ENCODE data around the gene CHRDL2. TPM values are rescaled to one million over a fixed set of nuclear protein-coding genes. Genes with fewer than 3 reads are reported as not detected.

CHRDL2 gene
- total RNA-seq, 3 donors from 2014 or later: 4.2 TPM; not detected in 2

GRCh38 chr11:74684661-74685060, 46.6 kb downstream of the CHRDL2 start:
- peaks cover 0 to 13% of the 10 kb centered on the region in 2 donors for H3K4me1 ChIP-seq
- H3K27me3 ChIP-seq: no peaks in the 10 kb centered on the region
- no peaks in the 10 kb centered on the region for H3K9me3 ChIP-seq
- H3K27ac ChIP-seq: no peak overlapping the region
- intact Hi-C loops (cut with DNase I; ENCODE audit: low total_unique reads): no loop called here
- no peaks in the 10 kb centered on the region for H3K36me3 ChIP-seq
- no peak for DNase-seq (ENCODE audit: low spot score in 2 of 2)
- H3K4me3 ChIP-seq: no peak overlapping the region
- no peak for TF ChIP-seq POLR2AphosphoS5 (IDR thresholded peaks at IDR 0.05)
- no peak for TF ChIP-seq POLR2A (IDR thresholded peaks at IDR 0.05)
- TF ChIP-seq, protein P1, sequence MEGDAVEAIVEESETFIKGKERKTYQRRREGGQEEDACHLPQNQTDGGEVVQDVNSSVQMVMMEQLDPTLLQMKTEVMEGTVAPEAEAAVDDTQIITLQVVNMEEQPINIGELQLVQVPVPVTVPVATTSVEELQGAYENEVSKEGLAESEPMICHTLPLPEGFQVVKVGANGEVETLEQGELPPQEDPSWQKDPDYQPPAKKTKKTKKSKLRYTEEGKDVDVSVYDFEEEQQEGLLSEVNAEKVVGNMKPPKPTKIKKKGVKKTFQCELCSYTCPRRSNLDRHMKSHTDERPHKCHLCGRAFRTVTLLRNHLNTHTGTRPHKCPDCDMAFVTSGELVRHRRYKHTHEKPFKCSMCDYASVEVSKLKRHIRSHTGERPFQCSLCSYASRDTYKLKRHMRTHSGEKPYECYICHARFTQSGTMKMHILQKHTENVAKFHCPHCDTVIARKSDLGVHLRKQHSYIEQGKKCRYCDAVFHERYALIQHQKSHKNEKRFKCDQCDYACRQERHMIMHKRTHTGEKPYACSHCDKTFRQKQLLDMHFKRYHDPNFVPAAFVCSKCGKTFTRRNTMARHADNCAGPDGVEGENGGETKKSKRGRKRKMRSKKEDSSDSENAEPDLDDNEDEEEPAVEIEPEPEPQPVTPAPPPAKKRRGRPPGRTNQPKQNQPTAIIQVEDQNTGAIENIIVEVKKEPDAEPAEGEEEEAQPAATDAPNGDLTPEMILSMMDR (IDR thresholded peaks at IDR 0.05): no peak

DNA sequence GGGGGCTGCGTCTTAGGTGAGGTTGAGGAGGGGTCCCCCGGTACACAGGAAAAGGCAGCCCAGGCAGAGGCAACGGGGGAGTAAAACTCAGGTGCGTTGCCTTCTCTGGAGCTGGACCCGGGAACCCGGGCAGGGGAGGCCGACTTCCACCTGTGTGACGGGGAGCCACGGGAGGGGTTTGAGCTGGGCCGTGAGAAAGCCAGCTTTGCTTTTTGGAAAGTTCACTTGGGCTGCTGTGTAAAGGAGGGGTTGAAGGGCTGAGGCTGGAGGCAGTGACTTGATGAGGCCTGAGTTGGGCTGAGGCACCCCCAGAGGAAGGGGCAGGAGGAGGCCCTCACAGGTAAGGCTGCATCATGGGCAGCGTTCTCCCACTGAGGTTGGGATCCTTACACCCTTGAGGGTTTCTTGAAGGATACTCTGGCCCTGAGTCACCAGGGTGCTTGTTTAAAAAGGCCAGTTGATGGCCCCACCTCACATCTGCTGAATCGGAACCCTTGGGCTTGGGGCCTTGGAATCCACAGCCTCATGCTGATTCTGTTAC, 47.2 kb downstream of the CHRDL2 start:
- H3K4me3 ChIP-seq: peak overlapping the region; percentile 35 to 66 (median 52)
- peaks cover 0 to 13% of the 10 kb centered on the region in 2 donors for H3K4me1 ChIP-seq
- peak overlapping the region in 1 of 2 donors; percentile 74 for H3K27ac ChIP-seq
- intact Hi-C loops (cut with DNase I; ENCODE audit: low total_unique reads): no loop called here
- no peaks in the 10 kb centered on the region for H3K9me3 ChIP-seq
- H3K36me3 ChIP-seq: no peaks in the 10 kb centered on the region
- no peak for TF ChIP-seq POLR2A (IDR thresholded peaks at IDR 0.05)
- no peak for TF ChIP-seq POLR2AphosphoS5 (IDR thresholded peaks at IDR 0.05)
- TF ChIP-seq, protein P1 (IDR thresholded peaks at IDR 0.05): no peak
- H3K27me3 ChIP-seq: no peaks in the 10 kb centered on the region
- DNase-seq (ENCODE audit: low spot score in 2 of 2): no peak

DNA sequence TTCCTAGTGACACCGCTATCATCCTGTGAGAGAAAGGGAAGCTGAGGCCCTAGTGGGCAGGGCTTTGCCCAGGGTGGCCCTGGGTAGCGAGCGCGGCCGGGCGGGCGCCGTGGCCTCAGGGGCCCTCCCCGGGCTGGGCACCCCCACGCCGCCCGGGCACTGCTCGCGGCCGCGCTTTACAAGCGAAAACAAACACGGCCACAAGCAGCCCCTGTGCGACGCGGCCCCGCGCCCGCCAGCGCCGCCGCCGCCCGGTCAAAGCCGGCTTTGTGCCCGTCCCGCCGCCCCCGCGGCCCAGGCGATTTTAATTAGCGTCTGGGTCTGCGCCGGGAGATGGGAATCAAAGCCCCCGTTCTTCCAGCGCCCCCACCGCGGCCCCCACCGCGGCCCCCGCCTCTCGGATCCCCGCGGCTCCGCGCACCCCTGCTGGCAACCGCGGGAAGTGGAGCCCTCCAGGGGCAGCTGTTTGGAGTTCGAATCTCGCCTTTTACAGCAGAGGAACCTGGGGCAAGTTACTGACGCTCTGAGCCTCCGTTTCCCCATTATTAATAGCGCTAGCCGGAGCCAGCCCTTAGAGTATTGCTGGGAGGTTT, 47.9 kb downstream of the CHRDL2 start:
- DNase-seq (ENCODE audit: low spot score in 2 of 2): no peak
- Histone ChIP-seq H3K9me3 (no peaks in the 10 kb centered on the region), H3K4me1 (peaks cover 0 to 13% of the 10 kb centered on the region in 2 donors), H3K27me3 (no peaks in the 10 kb centered on the region), H3K4me3 (peak overlapping the region; percentile 35 to 66 (median 52)), H3K36me3 (no peaks in the 10 kb centered on the region), H3K27ac (peak overlapping the region; percentile 74 to 84)
- TF ChIP-seq POLR2AphosphoS5 (IDR thresholded peaks at IDR 0.05): no peak
- TF ChIP-seq, protein P1 (IDR thresholded peaks at IDR 0.05): peak; percentile 21 to 53 (median 29)
- TF ChIP-seq POLR2A (IDR thresholded peaks at IDR 0.05): no peak
- intact Hi-C loops (cut with DNase I; ENCODE audit: low total_unique reads): no loop called here

- TF ChIP-seq, protein P1 (IDR thresholded peaks at IDR 0.05): no peak
- no peaks in the 10 kb centered on the region for H3K9me3 ChIP-seq
- H3K27ac ChIP-seq: peak overlapping the region; percentile 74 to 84
- H3K4me3 ChIP-seq: peak overlapping the region; percentile 35 to 66 (median 52)
- H3K4me1 ChIP-seq: peaks cover 0 to 13% of the 10 kb centered on the region in 2 donors
- H3K36me3 ChIP-seq: no peaks in the 10 kb centered on the region
- intact Hi-C loops (cut with DNase I; ENCODE audit: low total_unique reads): no loop called here
- H3K27me3 ChIP-seq: no peaks in the 10 kb centered on the region
- no peak for DNase-seq (ENCODE audit: low spot score in 2 of 2)
Measured at GRCh38 chr11:74682731-74683278, 48.4 kb downstream of the CHRDL2 start.

Measured in breast epithelium (tissue), 4 donors.